Activated naive CD4-positive, alpha-beta T cell treated with anti-CD3 and anti-CD28 coated beads for 36 hours (primary cell): ENCODE data around the gene PRSS38. TPM values are rescaled to one million over a fixed set of nuclear protein-coding genes. Genes with fewer than 3 reads are reported as not detected.

Source experiments
- CTCF ChIA-PET: fragments of 350-600 bp; sonication (Branson Sonifier 250); formaldehyde crosslinking; loops from one replicate; lab custom pipeline; 2021; ENCODE audit warnings: antibody characterized with exemption; lab: Charles Lee
- DNase-seq: peaks from one replicate; pipeline ENCODE4 v3.0.0-alpha.2; 2020
- H3K27ac Mint-ChIP-seq: one replicate; pipeline ENCODE4 v1.8.0; 2021; ENCODE audit warnings: mild to moderate bottlenecking, mixed read lengths
- H3K27me3 Mint-ChIP-seq: one replicate; pipeline ENCODE4 v1.8.0; 2021; ENCODE audit warnings: low read depth, mixed read lengths
- H3K36me3 Mint-ChIP-seq: one replicate; pipeline ENCODE4 v1.8.0; 2021; ENCODE audit warnings: low read depth, mixed read lengths
- H3K4me1 Mint-ChIP-seq: one replicate; pipeline ENCODE4 v1.8.0; 2021; ENCODE audit warnings: low read depth, mixed read lengths
- H3K4me3 Mint-ChIP-seq: one replicate; pipeline ENCODE4 v1.8.0; 2021; ENCODE audit warnings: mild to moderate bottlenecking, moderate library complexity, mixed read lengths
- H3K9me3 Mint-ChIP-seq: one replicate; pipeline ENCODE4 v1.8.0; 2021; ENCODE audit warnings: mixed read lengths
- intact Hi-C: fragments of 100-400 bp; cut with micrococcal nuclease; formaldehyde crosslinking; loops from one replicate; pipeline ENCODE4 v1.15.1; 2023
- total RNA-seq, 2 experiments: library from RNA; stranded (reverse); gene quantifications; one replicate each; pipeline ENCODE4 v1.2.3, GENCODE V29; 2021

PRSS38 gene
- total RNA-seq, 2 experiments from 2014 or later, result not detected

GRCh38 chr1:227771771-227772170 lies 43.7 kb upstream of the PRSS38 start:
- H3K27me3 Mint-ChIP-seq, result no peaks in the 10 kb centered on the region
- H3K9me3 Mint-ChIP-seq, result no peaks in the 10 kb centered on the region
- no peak for DNase-seq
- CTCF ChIA-PET, result no interaction called here
- H3K4me3 Mint-ChIP-seq, result no peak overlapping the region
- peaks cover 22% of the 10 kb centered on the region for H3K4me1 Mint-ChIP-seq
- H3K36me3 Mint-ChIP-seq, result peaks cover 14% of the 10 kb centered on the region
- intact Hi-C loops, result no loop called here
- H3K27ac Mint-ChIP-seq, result no peak overlapping the region

DNA sequence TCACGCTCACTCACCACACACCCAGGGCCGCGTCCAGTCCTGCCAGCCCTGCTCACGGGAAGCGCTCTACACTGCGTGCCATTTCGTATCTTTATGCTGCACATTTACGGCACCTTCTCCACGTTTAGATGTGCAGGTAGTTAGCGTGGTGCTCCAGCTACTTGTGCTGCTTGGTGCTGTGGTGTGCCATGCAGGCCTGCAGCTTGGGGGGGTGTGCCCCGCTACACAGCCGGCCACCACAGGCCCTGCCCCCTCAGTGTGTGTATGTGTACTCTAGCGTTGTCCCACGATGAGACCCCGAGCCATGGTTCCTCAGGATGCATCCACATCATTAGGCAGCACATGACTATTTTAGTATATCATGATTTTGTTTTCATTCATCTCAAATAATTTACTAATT lies 41.9 kb upstream of the PRSS38 start:
- Mint-ChIP-seq H3K4me3 (no peak overlapping the region), H3K36me3 (peaks cover 6% of the 10 kb centered on the region), H3K9me3 (no peaks in the 10 kb centered on the region), H3K4me1 (peaks cover 15% of the 10 kb centered on the region), H3K27ac (no peak overlapping the region), H3K27me3 (no peaks in the 10 kb centered on the region)
- CTCF ChIA-PET, result interaction anchor here (1.1 kb wide), 1 partner anchor 10 kb away, joined by 5 read pairs; no protein-coding TSS in a partner anchor
- DNase-seq, result no peak
- intact Hi-C loops, result no loop called here

GRCh38 chr1:227774051-227774731 lies 41.3 kb upstream of the PRSS38 start:
- Mint-ChIP-seq H3K27ac (no peak overlapping the region), H3K4me1 (peaks cover 15% of the 10 kb centered on the region), H3K4me3 (no peak overlapping the region), H3K36me3 (peaks cover 4% of the 10 kb centered on the region), H3K9me3 (no peaks in the 10 kb centered on the region), H3K27me3 (no peaks in the 10 kb centered on the region)
- CTCF ChIA-PET, result interaction anchor here (1.1 kb wide), 1 partner anchor 10 kb away, joined by 5 read pairs; no protein-coding TSS in a partner anchor
- intact Hi-C loops, result no loop called here
- no peak for DNase-seq

DNA sequence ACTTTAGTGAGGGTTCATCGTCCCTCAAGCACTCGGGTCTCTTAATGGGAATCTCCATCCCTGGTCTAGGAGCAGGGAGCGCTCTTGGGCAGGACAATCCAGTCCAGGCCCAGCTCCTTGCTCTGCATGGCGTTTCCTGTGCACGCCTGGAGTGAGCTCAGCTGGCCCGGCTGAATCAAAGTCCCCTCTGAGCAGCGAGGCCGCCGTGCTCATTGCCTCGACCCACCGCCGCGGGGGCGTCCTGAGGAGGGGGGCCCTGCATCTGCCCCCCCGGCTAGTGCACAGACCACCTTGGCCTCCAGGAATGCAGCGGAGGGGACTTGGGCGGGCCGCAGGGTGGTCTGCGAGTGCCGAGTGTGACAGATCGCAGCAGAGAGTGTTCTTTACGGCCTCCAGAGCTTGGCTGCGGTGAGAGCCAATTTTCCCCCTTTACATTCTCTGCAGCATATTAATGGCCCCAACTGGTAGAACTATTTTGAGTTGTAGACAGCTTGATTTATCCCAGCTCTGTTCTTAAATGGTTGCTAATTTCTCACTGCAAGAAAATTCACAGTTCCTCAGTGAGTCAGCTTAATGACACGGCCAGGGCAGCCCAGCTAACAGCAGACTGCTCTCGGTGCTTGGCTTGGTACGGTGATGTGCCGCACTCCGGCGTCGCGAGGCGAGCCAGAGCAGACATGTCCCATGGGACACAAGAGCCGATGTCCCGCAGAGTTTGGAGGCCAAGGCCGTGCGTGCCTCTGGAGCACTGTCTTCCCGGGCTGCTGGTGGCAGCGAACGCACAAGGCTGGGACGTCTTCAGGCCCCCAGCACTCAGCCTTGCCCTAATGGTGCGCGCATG lies 40.4 kb upstream of the PRSS38 start:
- Mint-ChIP-seq H3K4me3 (no peak overlapping the region), H3K27ac (no peak overlapping the region), H3K4me1 (peaks cover 15% of the 10 kb centered on the region), H3K36me3 (peaks cover 2% of the 10 kb centered on the region), H3K9me3 (no peaks in the 10 kb centered on the region), H3K27me3 (no peaks in the 10 kb centered on the region)
- no peak for DNase-seq
- intact Hi-C loops, result no loop called here
- CTCF ChIA-PET, result no interaction called here

DNA sequence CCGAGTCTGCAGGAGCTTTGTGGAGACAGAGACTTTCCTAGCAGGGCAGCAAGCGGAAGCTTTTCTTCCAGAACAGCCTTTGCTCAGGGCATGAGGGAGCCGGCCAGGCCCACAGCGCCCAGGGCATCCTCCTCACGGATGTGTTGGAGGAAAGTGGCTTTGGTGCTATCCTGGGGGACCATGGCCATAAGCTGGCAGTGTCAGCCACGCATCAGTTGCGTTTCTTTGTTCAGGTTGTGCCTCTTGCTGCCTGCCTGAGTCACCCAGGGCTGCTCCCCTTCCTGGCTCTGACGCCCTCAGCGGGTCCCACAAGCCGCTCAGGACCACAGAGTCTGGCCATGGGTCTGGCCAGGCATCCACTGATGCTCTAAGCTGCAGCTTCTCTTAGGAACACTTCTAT lies 39.6 kb upstream of the PRSS38 start:
- intact Hi-C loops, result no loop called here
- H3K4me1 Mint-ChIP-seq, result peaks cover 15% of the 10 kb centered on the region
- no peak overlapping the region for H3K27ac Mint-ChIP-seq
- H3K36me3 Mint-ChIP-seq, result no peaks in the 10 kb centered on the region
- no peak overlapping the region for H3K4me3 Mint-ChIP-seq
- H3K9me3 Mint-ChIP-seq, result no peaks in the 10 kb centered on the region
- CTCF ChIA-PET, result no interaction called here
- no peak for DNase-seq
- H3K27me3 Mint-ChIP-seq, result no peaks in the 10 kb centered on the region

DNA sequence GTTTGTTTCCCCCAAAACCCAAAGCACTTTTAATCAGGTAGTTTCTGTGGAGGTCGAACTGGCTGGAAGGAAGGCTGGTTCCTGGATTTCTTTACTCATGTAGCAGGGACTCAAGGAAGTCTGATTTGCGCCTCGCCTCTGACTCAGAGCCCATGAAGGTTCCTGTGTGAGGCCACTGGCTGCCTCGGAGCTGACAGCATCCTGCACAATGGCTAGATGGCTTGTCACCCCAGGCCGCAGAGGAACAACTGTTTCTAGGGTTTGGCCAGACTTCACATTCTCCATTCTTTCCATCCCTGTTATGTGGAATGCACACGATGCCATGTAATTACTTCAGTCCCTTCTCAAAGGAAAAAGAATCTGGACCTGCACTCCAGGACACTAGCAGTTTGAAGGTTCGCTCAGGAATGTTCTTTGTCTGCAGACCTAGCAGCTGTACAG lies 39.1 kb upstream of the PRSS38 start:
- CTCF ChIA-PET, result no interaction called here
- intact Hi-C loops, result no loop called here
- no peak overlapping the region for H3K4me3 Mint-ChIP-seq
- no peaks in the 10 kb centered on the region for H3K9me3 Mint-ChIP-seq
- H3K4me1 Mint-ChIP-seq, result peaks cover 15% of the 10 kb centered on the region
- H3K27ac Mint-ChIP-seq, result no peak overlapping the region
- no peaks in the 10 kb centered on the region for H3K36me3 Mint-ChIP-seq
- DNase-seq, result no peak
- no peaks in the 10 kb centered on the region for H3K27me3 Mint-ChIP-seq

DNA sequence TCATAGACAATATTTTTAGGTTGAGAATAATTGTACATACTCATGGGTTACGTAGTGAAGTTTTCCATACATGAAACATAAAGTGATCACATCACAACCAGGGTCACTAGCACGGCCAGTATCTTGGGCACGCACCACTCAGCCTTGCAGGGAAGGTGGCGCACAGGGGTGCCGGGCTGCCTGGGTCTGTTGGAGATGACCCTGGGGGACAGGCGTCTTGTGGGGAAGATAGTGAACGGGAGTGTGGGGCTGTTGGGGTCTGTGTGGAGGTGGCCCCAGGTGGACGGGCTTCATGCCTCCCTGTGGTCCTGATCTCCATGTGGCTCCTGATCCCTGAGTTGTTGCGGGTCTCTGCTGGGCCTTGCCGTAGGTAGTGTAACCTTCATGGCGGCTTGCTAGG lies 38.3 kb upstream of the PRSS38 start:
- no peak for DNase-seq
- intact Hi-C loops, result no loop called here
- Mint-ChIP-seq H3K36me3 (no peaks in the 10 kb centered on the region), H3K27me3 (no peaks in the 10 kb centered on the region), H3K9me3 (no peaks in the 10 kb centered on the region), H3K4me3 (no peak overlapping the region), H3K4me1 (peaks cover 15% of the 10 kb centered on the region), H3K27ac (no peak overlapping the region)
- CTCF ChIA-PET, result no interaction called here

DNA sequence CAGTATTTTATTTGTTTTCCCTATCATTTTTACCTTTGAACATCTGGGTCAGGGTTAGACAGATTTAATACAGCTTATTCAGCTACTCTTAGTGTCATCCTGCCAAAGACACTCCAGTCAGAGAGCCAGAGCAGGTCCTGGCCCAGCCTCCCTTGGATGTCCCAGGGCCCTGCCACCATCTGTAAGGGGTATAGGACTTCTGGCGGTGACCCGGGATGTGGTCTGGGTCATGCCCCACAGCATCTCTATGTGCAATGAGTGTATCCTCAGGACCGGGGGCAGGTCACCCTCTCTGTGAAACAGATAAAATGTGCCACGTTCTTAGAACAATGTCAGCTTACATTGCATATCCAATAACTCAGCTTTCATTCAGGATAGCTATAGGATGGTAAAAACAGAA lies 37.8 kb upstream of the PRSS38 start:
- H3K27ac Mint-ChIP-seq, result no peak overlapping the region
- intact Hi-C loops, result no loop called here
- peaks cover 11% of the 10 kb centered on the region for H3K4me1 Mint-ChIP-seq
- H3K4me3 Mint-ChIP-seq, result no peak overlapping the region
- CTCF ChIA-PET, result no interaction called here
- no peaks in the 10 kb centered on the region for H3K27me3 Mint-ChIP-seq
- no peak for DNase-seq
- no peaks in the 10 kb centered on the region for H3K9me3 Mint-ChIP-seq
- peaks cover 3% of the 10 kb centered on the region for H3K36me3 Mint-ChIP-seq

DNA sequence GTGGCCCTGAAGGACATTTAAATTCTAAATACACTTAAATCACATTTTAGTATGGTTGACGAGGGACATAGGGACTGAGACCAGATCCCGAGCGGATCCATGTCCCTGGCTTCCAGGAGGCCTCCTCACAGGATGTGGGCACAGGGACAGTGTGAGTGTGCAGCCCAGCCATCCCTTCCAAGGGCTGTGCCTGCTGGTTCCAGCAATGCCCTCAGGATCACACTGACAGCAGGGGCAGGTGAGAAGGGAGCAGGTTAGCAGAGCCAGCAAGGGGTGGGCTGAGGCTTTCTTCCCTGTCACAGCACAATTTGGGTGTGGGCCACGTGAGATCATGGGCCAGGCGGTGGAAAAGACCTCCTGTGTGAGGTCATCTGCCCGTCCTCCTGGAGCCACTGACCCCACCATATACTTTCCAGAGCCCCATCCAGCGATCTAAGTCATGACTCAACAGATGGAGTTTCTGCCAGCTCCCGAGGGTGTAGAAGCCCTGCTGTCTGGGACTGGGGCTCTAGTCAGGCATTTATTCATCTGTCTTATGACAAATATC lies 37.0 kb upstream of the PRSS38 start:
- intact Hi-C loops, result no loop called here
- Mint-ChIP-seq H3K4me1 (peaks cover 10% of the 10 kb centered on the region), H3K27ac (no peak overlapping the region), H3K4me3 (no peak overlapping the region), H3K9me3 (no peaks in the 10 kb centered on the region), H3K36me3 (peaks cover 5% of the 10 kb centered on the region), H3K27me3 (no peaks in the 10 kb centered on the region)
- CTCF ChIA-PET, result no interaction called here
- DNase-seq, result no peak

DNA sequence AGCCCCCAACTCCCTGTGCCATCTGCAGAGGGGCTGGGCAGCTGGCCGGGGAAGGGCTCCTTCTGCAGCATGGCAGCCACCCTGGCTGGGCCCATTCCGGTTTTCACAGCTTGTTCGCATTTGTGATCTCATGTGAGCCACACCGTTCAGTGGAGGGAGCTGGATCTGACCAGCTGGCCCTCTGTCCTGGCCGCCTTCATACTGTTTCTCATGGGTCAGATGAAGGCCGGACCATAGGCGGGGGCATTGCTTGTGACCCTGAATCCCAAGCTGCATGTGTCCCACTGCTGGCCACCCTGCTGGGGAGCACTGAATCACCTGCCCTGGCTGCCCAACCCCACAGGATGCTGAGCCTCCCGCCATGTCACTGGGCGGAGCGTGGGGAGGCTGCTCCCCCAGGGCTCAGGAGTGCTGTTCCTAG lies 36.4 kb upstream of the PRSS38 start:
- H3K27me3 Mint-ChIP-seq, result no peaks in the 10 kb centered on the region
- no peak for DNase-seq
- no peak overlapping the region for H3K27ac Mint-ChIP-seq
- H3K9me3 Mint-ChIP-seq, result no peaks in the 10 kb centered on the region
- no peak overlapping the region for H3K4me3 Mint-ChIP-seq
- CTCF ChIA-PET, result no interaction called here
- intact Hi-C loops, result no loop called here
- peaks cover 4% of the 10 kb centered on the region for H3K4me1 Mint-ChIP-seq
- peaks cover 5% of the 10 kb centered on the region for H3K36me3 Mint-ChIP-seq

GRCh38 chr1:227779685-227780084 lies 35.8 kb upstream of the PRSS38 start:
- H3K4me3 Mint-ChIP-seq, result no peak overlapping the region
- no peak overlapping the region for H3K27ac Mint-ChIP-seq
- H3K36me3 Mint-ChIP-seq, result peaks cover 5% of the 10 kb centered on the region
- DNase-seq, result no peak
- H3K4me1 Mint-ChIP-seq, result no peaks in the 10 kb centered on the region
- no peaks in the 10 kb centered on the region for H3K9me3 Mint-ChIP-seq
- CTCF ChIA-PET, result no interaction called here
- intact Hi-C loops, result no loop called here
- H3K27me3 Mint-ChIP-seq, result no peaks in the 10 kb centered on the region

DNA sequence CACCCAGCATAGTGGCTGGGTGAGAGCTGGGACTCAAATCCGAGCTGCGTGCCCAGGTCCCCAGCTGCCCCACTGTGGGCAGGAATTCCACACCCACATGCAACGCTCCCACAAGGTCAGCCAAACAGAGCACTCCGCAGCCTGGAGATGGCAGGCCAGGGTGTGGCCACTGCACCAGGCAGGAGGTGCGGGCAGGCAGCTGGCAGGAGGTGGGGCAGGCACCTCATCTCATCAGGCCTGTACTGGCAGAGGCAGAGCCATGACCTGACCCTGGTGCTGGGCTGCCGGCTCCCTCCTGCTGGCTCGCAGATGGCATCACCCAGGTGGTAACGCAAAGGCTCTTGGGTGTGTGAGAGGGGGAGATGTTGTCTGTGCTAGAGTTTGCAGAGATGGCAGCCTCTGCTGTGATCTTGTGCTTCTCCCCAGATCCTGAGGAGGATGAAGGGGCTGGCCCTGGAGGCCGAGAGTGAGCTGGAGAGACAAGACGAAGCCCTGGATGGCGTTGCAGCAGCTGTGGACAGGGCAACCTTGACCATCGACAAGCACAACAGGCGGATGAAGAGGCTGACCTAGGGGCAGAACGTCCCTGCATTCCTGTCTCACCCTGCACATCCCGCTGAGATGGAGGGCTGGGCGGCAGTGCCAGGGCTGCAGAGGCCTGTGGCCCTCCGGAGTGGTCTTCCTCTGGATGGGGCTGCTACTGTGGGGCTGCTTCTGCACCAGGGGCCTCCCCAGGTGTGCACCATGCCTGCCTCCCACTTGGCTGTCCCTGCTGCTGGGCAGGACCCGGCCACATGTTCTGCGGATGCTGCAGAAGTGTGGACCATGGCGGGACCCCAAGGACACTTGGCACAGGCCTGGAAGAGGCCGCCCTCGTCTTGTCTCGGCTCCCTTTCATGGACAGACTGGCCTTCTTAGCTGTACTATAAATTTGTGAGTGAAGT lies 35.1 kb upstream of the PRSS38 start:
- H3K27me3 Mint-ChIP-seq, result no peaks in the 10 kb centered on the region
- intact Hi-C loops, result no loop called here
- CTCF ChIA-PET, result no interaction called here

More for the DNA sequence above, 35.1 kb upstream of the PRSS38 start:
- Mint-ChIP-seq H3K4me1 (peaks cover under 1% of the 10 kb centered on the region), H3K4me3 (no peak overlapping the region), H3K9me3 (no peaks in the 10 kb centered on the region), H3K27ac (no peak overlapping the region), H3K36me3 (peaks cover 5% of the 10 kb centered on the region)
- DNase-seq, result no peak
